GM18868 (cell line): ENCODE data around the gene FRMD1.

Experiments
- ATAC-seq: cut with Tn5 transposase; IDR thresholded peaks from one replicate; pipeline ENCODE4 v1.9.1; 2021; ENCODE audit warnings: mild to moderate bottlenecking, moderate library complexity; ENCODE audit not compliant: unreplicated experiment

Gene FRMD1

GRCh38 chr6:168113226-168113625 lies 34.2 kb upstream of the FRMD1 start:
- no peak for ATAC-seq

GRCh38 chr6:168111911-168112310 lies 32.9 kb upstream of the FRMD1 start:
- ATAC-seq: no peak

- no peak for ATAC-seq
These were observed 31.4 kb upstream of the FRMD1 start for GRCh38 chr6:168110437-168110836.

GRCh38 chr6:168109171-168109570 lies 30.2 kb upstream of the FRMD1 start:
- ATAC-seq: no peak

GRCh38 chr6:168107191-168107983 lies 28.4 kb upstream of the FRMD1 start:
- no peak for ATAC-seq

GRCh38 chr6:168106633-168107005 lies 27.6 kb upstream of the FRMD1 start:
- no peak for ATAC-seq

GRCh38 chr6:168105813-168106632 lies 27.0 kb upstream of the FRMD1 start:
- ATAC-seq: no peak

- no peak for ATAC-seq
These were observed 25.6 kb upstream of the FRMD1 start for GRCh38 chr6:168104636-168105035.

GRCh38 chr6:168103050-168103830 lies 24.2 kb upstream of the FRMD1 start:
- ATAC-seq: no peak

- no peak for ATAC-seq
These were observed 23.4 kb upstream of the FRMD1 start for GRCh38 chr6:168102315-168102985.

- ATAC-seq: no peak
These were observed 22.7 kb upstream of the FRMD1 start for GRCh38 chr6:168101590-168102314.

- ATAC-seq: no peak
These were observed 22.0 kb upstream of the FRMD1 start for GRCh38 chr6:168100803-168101589.

- ATAC-seq: no peak
These were observed 21.2 kb upstream of the FRMD1 start for GRCh38 chr6:168100011-168100802.

GRCh38 chr6:168099201-168100010 lies 20.4 kb upstream of the FRMD1 start:
- no peak for ATAC-seq

GRCh38 chr6:168098431-168098861 lies 19.4 kb upstream of the FRMD1 start:
- no peak for ATAC-seq

GRCh38 chr6:168097621-168098430 lies 18.8 kb upstream of the FRMD1 start:
- ATAC-seq: no peak

GRCh38 chr6:168097221-168097620 lies 18.2 kb upstream of the FRMD1 start:
- no peak for ATAC-seq
